Stimulated activated naive CD8-positive, alpha-beta T cell treated with anti-CD3 and anti-CD28 coated beads, Interleukin-15, amount 100 ng/mL, for 72 hours (primary cell): ENCODE measurements around the gene ZNF532.
"Not testable (repeated sequence)": the region's sequence is repeated elsewhere in the genome, so short reads cannot be mapped to it uniquely, and the experiment has no call there.

Experiments used
- ATAC-seq: fragments of 150-1000 bp; cut with Tn5 transposase; 2 replicates; pipeline ENCODE4 v1.10.0; 2021; ENCODE audit warnings: mild to moderate bottlenecking, moderate library complexity
- DNase-seq, 2 donors: peaks; one replicate each; pipeline ENCODE4 v3.0.0; 2021 to 2022
- H3K27ac Mint-ChIP-seq, 2 donors: one replicate each; pipeline ENCODE4 v1.8.0; 2022; ENCODE audit warnings: mild to moderate bottlenecking in 2 of 2, mixed read lengths in 2 of 2, moderate library complexity in 2 of 2
- H3K27me3 Mint-ChIP-seq: one replicate; pipeline ENCODE4 v1.8.0; 2022; ENCODE audit warnings: mixed read lengths
- H3K4me1 Mint-ChIP-seq: one replicate; pipeline ENCODE4 v1.8.0; 2022; ENCODE audit warnings: mild to moderate bottlenecking, mixed read lengths
- H3K4me3 Mint-ChIP-seq, 2 donors: one replicate each; pipeline ENCODE4 v1.8.0; 2022; ENCODE audit warnings: mild to moderate bottlenecking in 2 of 2, mixed read lengths in 2 of 2, moderate library complexity in 1 of 2
- H3K9me3 Mint-ChIP-seq, 2 donors: one replicate each; pipeline ENCODE4 v1.8.0; 2022; ENCODE audit warnings: mixed read lengths in 2 of 2

Gene ZNF532

GRCh38 chr18:59002974-59003594 lies 138.4 kb downstream of the ZNF532 start:
- Mint-ChIP-seq H3K27ac (no peak overlapping the region), H3K27me3 (peaks cover 11% of the 10 kb centered on the region), H3K9me3 (no peaks in the 10 kb centered on the region), H3K4me1 (no peaks in the 10 kb centered on the region), H3K4me3 (no peak overlapping the region)
- DNase-seq = no peak
- ATAC-seq = no peak

GRCh38 chr18:59005262-59005661 lies 140.6 kb downstream of the ZNF532 start:
- H3K4me1 Mint-ChIP-seq = no peaks in the 10 kb centered on the region
- ATAC-seq = no peak
- no peak overlapping the region for H3K27ac Mint-ChIP-seq
- H3K4me3 Mint-ChIP-seq = no peak overlapping the region
- DNase-seq = no peak
- peaks cover 11% of the 10 kb centered on the region for H3K27me3 Mint-ChIP-seq
- no peaks in the 10 kb centered on the region for H3K9me3 Mint-ChIP-seq

- Mint-ChIP-seq H3K27me3 (no peaks in the 10 kb centered on the region), H3K4me1 (no peaks in the 10 kb centered on the region), H3K9me3 (no peaks in the 10 kb centered on the region), H3K27ac (no peak overlapping the region), H3K4me3 (no peak overlapping the region)
- ATAC-seq (no peak), DNase-seq (no peak)
Observed at GRCh38 chr18:59006461-59007067, 141.9 kb downstream of the ZNF532 start.

GRCh38 chr18:59008302-59008974 lies 143.8 kb downstream of the ZNF532 start:
- no peak for ATAC-seq
- no peak for DNase-seq
- Mint-ChIP-seq H3K27ac (no peak overlapping the region), H3K27me3 (peaks cover 4% of the 10 kb centered on the region), H3K4me1 (no peaks in the 10 kb centered on the region), H3K4me3 (no peak overlapping the region), H3K9me3 (no peaks in the 10 kb centered on the region)

- Mint-ChIP-seq H3K9me3 (no peaks in the 10 kb centered on the region), H3K4me3 (no peak overlapping the region), H3K27ac (no peak overlapping the region), H3K27me3 (peaks cover 9% of the 10 kb centered on the region), H3K4me1 (no peaks in the 10 kb centered on the region)
- ATAC-seq (no peak), DNase-seq (no peak)
Observed at GRCh38 chr18:59009846-59010245, 145.2 kb downstream of the ZNF532 start.

GRCh38 chr18:59011289-59011688 lies 146.6 kb downstream of the ZNF532 start:
- no peaks in the 10 kb centered on the region for H3K9me3 Mint-ChIP-seq
- H3K4me3 Mint-ChIP-seq = no peak overlapping the region
- peaks cover 9% of the 10 kb centered on the region for H3K27me3 Mint-ChIP-seq
- DNase-seq = no peak
- no peak overlapping the region for H3K27ac Mint-ChIP-seq
- ATAC-seq = no peak
- H3K4me1 Mint-ChIP-seq = no peaks in the 10 kb centered on the region

GRCh38 chr18:59011786-59012185 lies 147.1 kb downstream of the ZNF532 start:
- ATAC-seq (no peak), DNase-seq (no peak)
- H3K27me3 Mint-ChIP-seq = peaks cover 9% of the 10 kb centered on the region
- no peak overlapping the region for H3K27ac Mint-ChIP-seq
- H3K4me1 Mint-ChIP-seq = no peaks in the 10 kb centered on the region
- H3K9me3 Mint-ChIP-seq = no peaks in the 10 kb centered on the region
- no peak overlapping the region for H3K4me3 Mint-ChIP-seq

GRCh38 chr18:59012815-59013705 lies 148.4 kb downstream of the ZNF532 start:
- Mint-ChIP-seq H3K27me3 (peaks cover 18% of the 10 kb centered on the region), H3K27ac (no peak overlapping the region), H3K4me3 (no peak overlapping the region), H3K4me1 (no peaks in the 10 kb centered on the region), H3K9me3 (peaks cover 6 to 12% of the 10 kb centered on the region in 2 donors)
- no peak for DNase-seq
- no peak for ATAC-seq

GRCh38 chr18:59013744-59014143 lies 149.1 kb downstream of the ZNF532 start:
- no peaks in the 10 kb centered on the region for H3K4me1 Mint-ChIP-seq
- H3K27me3 Mint-ChIP-seq = peaks cover 18% of the 10 kb centered on the region
- ATAC-seq = no peak
- peaks cover 10 to 17% of the 10 kb centered on the region in 2 donors for H3K9me3 Mint-ChIP-seq
- no peak overlapping the region for H3K27ac Mint-ChIP-seq
- DNase-seq = no peak
- no peak overlapping the region for H3K4me3 Mint-ChIP-seq

GRCh38 chr18:59015531-59016152 lies 151.0 kb downstream of the ZNF532 start:
- Mint-ChIP-seq H3K4me3 (no peak overlapping the region), H3K27me3 (peaks cover 18% of the 10 kb centered on the region), H3K9me3 (peaks cover 11 to 19% of the 10 kb centered on the region in 2 donors), H3K27ac (no peak overlapping the region), H3K4me1 (no peaks in the 10 kb centered on the region)
- ATAC-seq (no peak), DNase-seq (no peak)

- Mint-ChIP-seq H3K9me3 (peaks cover 11 to 19% of the 10 kb centered on the region in 2 donors), H3K4me3 (no peak overlapping the region), H3K4me1 (no peaks in the 10 kb centered on the region), H3K27me3 (peaks cover 29% of the 10 kb centered on the region), H3K27ac (no peak overlapping the region)
- DNase-seq (no peak), ATAC-seq (no peak)
Observed at GRCh38 chr18:59021500-59021899, 156.8 kb downstream of the ZNF532 start.

- Mint-ChIP-seq H3K4me1 (no peaks in the 10 kb centered on the region), H3K27ac (no peak overlapping the region)
- no peak for ATAC-seq
Observed at GRCh38 chr18:59022167-59022945, 157.7 kb downstream of the ZNF532 start.

GRCh38 chr18:59024829-59025228 lies 160.2 kb downstream of the ZNF532 start:
- no peak for DNase-seq
- Mint-ChIP-seq H3K27ac (no peak overlapping the region), H3K9me3 (no peaks in the 10 kb centered on the region), H3K4me3 (no peak overlapping the region), H3K4me1 (no peaks in the 10 kb centered on the region), H3K27me3 (peaks cover 20% of the 10 kb centered on the region)
- no peak for ATAC-seq

More at GRCh38 chr18:59022167-59022945, 157.7 kb downstream of the ZNF532 start:
- no peak for DNase-seq
- no peak overlapping the region for H3K4me3 Mint-ChIP-seq
- peaks cover 25% of the 10 kb centered on the region for H3K27me3 Mint-ChIP-seq
- H3K9me3 Mint-ChIP-seq = peaks cover 8 to 15% of the 10 kb centered on the region in 2 donors

- not testable (repeated sequence) for DNase-seq, H3K27ac Mint-ChIP-seq, ATAC-seq, H3K4me1 Mint-ChIP-seq, H3K4me3 Mint-ChIP-seq, H3K9me3 Mint-ChIP-seq
- peaks cover 20% of the 10 kb centered on the region for H3K27me3 Mint-ChIP-seq
Observed at GRCh38 chr18:59025532-59025931, 160.9 kb downstream of the ZNF532 start.
